GM12872 (cell line): ENCODE measurements around the gene NXF2B.
"Not testable (repeated sequence)": the region's sequence is repeated elsewhere in the genome, so short reads cannot be mapped to it uniquely, and the experiment has no call there.

ENCODE experiments used
- TF ChIP-seq, protein P1 (sequence below): IDR thresholded peaks from 3 replicates; pipeline ENCODE4 v1.5.1; 2011; ENCODE audit warnings: low read depth, mild to moderate bottlenecking, low read length, moderate library complexity; ENCODE audit not compliant: insufficient read depth

NXF2B gene

GRCh38 chrX:102439908-102440307, at the start of gene NXF2B:
Gene NXF2B (minus strand): TSS chrX:102440008. CDS start chrX:102380036, 59,972 bp downstream.
- TF ChIP-seq, protein P1, sequence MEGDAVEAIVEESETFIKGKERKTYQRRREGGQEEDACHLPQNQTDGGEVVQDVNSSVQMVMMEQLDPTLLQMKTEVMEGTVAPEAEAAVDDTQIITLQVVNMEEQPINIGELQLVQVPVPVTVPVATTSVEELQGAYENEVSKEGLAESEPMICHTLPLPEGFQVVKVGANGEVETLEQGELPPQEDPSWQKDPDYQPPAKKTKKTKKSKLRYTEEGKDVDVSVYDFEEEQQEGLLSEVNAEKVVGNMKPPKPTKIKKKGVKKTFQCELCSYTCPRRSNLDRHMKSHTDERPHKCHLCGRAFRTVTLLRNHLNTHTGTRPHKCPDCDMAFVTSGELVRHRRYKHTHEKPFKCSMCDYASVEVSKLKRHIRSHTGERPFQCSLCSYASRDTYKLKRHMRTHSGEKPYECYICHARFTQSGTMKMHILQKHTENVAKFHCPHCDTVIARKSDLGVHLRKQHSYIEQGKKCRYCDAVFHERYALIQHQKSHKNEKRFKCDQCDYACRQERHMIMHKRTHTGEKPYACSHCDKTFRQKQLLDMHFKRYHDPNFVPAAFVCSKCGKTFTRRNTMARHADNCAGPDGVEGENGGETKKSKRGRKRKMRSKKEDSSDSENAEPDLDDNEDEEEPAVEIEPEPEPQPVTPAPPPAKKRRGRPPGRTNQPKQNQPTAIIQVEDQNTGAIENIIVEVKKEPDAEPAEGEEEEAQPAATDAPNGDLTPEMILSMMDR = not testable (repeated sequence)

DNA sequence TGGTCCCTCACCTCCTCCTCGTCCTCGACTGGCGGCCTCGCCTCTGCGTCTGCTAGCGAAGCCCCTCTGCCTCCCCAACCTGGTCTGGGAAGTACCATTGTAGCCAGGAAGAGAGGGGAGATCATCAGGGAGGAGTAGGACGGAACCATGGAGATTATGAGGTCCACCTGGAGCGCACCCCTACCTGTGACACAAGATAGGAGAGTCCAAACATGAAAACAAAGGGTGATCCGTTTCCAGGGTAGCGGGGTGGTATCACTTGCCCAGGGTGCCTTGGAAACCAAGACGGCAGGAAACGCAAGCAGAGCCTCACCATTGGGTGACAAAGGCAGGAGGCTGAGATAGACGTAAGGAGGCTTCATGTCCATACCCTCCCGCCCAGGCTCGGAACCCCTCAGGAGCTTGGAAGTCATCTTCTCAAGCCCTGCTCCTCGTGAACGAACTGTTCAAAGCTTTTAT, 32.0 kb upstream of the NXF2B start, which contains the start of gene TCP11X2:
TCP11X2 (minus strand) TSS at position 51 of the 459 bp plus-strand sequence.
- TF ChIP-seq, protein P1 = not testable (repeated sequence)

- TF ChIP-seq, protein P1 = peak; percentile 60; the same call in 2 of the 3 replicates
These were observed 93.9 kb downstream of the NXF2B start for GRCh38 chrX:102345916-102346315.

- TF ChIP-seq, protein P1 = 0 out of 3 replicates have a peak, but pooled peaks have one; percentile 7
These were observed 97.9 kb downstream of the NXF2B start for GRCh38 chrX:102341867-102342266.

DNA sequence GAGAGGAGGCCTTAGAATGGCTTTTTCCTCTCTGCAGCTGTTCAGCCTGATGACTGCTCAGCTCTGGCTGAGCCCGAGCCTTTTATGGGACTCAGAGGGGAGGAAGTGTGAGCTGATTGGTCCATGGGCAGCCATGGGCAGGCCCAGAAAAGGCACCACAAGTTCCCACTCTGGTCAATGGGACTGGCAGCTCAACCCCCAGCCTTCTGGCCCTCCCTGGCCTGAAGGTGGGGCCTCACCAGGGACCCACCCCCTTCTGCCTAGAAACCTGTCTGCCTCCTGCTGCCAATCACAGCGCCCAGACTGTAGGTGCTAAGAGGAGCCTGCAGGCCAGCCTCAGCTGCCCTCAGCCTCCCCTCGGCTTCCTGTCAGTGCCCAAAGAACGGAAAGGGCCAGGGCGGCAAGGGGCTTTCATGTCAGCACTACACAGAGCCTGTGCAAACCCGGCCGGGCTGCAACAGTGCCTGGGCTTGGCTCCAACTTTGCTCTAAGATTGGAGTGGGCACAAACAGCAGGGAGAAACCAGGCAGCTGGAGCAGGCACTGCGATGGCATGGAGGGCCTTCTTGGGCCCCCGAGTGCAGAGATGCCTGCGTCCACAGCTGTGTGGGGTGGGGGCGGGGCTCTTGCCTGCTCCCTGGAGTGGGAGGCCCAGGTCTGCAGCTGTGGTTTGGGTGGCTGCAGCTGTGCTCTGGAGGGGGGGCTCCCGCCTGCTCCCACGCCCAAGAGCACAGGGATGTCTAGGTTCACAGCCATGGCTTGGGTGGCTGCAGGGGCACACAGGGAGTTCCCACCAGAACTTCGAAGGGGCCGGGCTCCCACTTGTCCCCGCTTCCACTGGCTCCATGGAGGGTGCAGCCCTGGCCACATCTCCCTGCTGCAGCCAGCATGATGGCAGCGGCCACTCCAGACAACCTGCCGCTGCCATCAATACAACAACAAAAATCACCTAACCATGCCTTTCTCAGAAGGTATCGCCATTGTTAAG, 100.2 kb downstream of the NXF2B start:
- TF ChIP-seq, protein P1 = no peak

- TF ChIP-seq, protein P1 = no peak
These were observed 101.6 kb downstream of the NXF2B start for GRCh38 chrX:102338162-102338561.
